OCI-LY7 (cell line): ENCODE results near the gene PVALEF. TPM values are rescaled to one million over a fixed set of nuclear protein-coding genes. Genes with fewer than 3 reads are reported as not detected.

Experiments used
- BruUV-seq: library from RNA; stranded (reverse); fragments of 400-500 nt; replicated peaks from 2 replicates; lab custom pipeline; 2021; lab: Mats Ljungman, UMichigan
- CTCF ChIA-PET: fragments of 300-600 bp; sonication (Branson Sonifier 250); formaldehyde crosslinking; loops from one replicate; lab custom pipeline; 2022; ENCODE audit warnings: antibody characterized with exemption; ENCODE audit not compliant: unreplicated experiment; lab: Charles Lee
- POLR2A ChIA-PET: fragments of 300-600 bp; sonication (Branson Sonifier 250); formaldehyde crosslinking; loops from one replicate; lab custom pipeline; 2022; ENCODE audit warnings: antibody characterized with exemption; lab: Charles Lee
- DNase-seq: peaks from one replicate; pipeline ENCODE4 v3.0.0-alpha.2; 2015; ENCODE audit warnings: low spot score
- H2AFZ ChIP-seq: fragments of 200-600 bp; sonication (generic), shearing (Covaris generic); 2 replicates; pipeline ENCODE4 v1.6.1; 2014; ENCODE audit warnings: mild to moderate bottlenecking, antibody characterized with exemption, low read length, moderate library complexity
- H3K27ac ChIP-seq: fragments of 200-600 bp; sonication (generic); 2 replicates; pipeline ENCODE4 v1.5.1; 2014; ENCODE audit warnings: mixed run types, low read depth, mild to moderate bottlenecking, moderate library complexity, low read length, inconsistent platforms; ENCODE audit not compliant: poor library complexity, severe bottlenecking
- H3K36me3 ChIP-seq: fragments of 200-600 bp; sonication (generic); 2 replicates; pipeline ENCODE4 v1.6.1; 2014; ENCODE audit warnings: mild to moderate bottlenecking, antibody characterized with exemption, low read length, moderate library complexity, mixed read lengths; ENCODE audit not compliant: insufficient read depth
- H3K4me1 ChIP-seq: fragments of 200-600 bp; sonication (generic); 2 replicates; pipeline ENCODE4 v1.5.1; 2014; ENCODE audit warnings: mild to moderate bottlenecking, low read length; ENCODE audit not compliant: insufficient read depth, poor library complexity, severe bottlenecking
- H3K4me2 ChIP-seq: fragments of 200-600 bp; sonication (generic); 2 replicates; pipeline ENCODE4 v1.6.1; 2014; ENCODE audit warnings: mild to moderate bottlenecking, low read length
- H3K4me3 ChIP-seq: fragments of 200-600 bp; sonication (generic); 2 replicates; pipeline ENCODE4 v1.5.1; 2014; ENCODE audit warnings: mild to moderate bottlenecking, low read depth, low read length; ENCODE audit not compliant: poor library complexity, severe bottlenecking
- H3K79me2 ChIP-seq: fragments of 200-600 bp; sonication (generic); 2 replicates; pipeline ENCODE4 v1.6.1; 2016; ENCODE audit warnings: low read depth, mild to moderate bottlenecking, low read length, moderate library complexity, mixed read lengths; ENCODE audit not compliant: insufficient read depth
- H3K9me2 ChIP-seq: fragments of 200-600 bp; sonication (generic); 2 replicates; pipeline ENCODE4 v1.6.1; 2016; ENCODE audit warnings: mild to moderate bottlenecking, low read length, mixed read lengths; ENCODE audit not compliant: insufficient read depth
- H3K9me3 ChIP-seq: fragments of 200-600 bp; sonication (generic); 2 replicates; pipeline ENCODE4 v1.6.1; 2014; ENCODE audit warnings: mild to moderate bottlenecking, mixed run types, low read length, mixed read lengths
- H4K20me1 ChIP-seq: fragments of 200-600 bp; sonication (generic); 2 replicates; pipeline ENCODE4 v1.6.1; 2014; ENCODE audit warnings: mild to moderate bottlenecking, antibody characterized with exemption, low read length, moderate library complexity, mixed read lengths; ENCODE audit not compliant: insufficient read depth
- CTCF ChIP-seq: fragments of 200-600 bp; sonication (generic); conservative IDR thresholded peaks from 2 replicates; pipeline ENCODE4 v1.5.1; 2014; ENCODE audit warnings: mild to moderate bottlenecking, antibody characterized with exemption, low read length, moderate library complexity, mixed read lengths
- EZH2phosphoT487 ChIP-seq: fragments of 200-600 bp; sonication (generic); IDR thresholded peaks from 2 replicates; pipeline ENCODE4 v1.6.1; 2018; ENCODE audit warnings: low read depth, borderline replicate concordance, mild to moderate bottlenecking, mixed run types, antibody characterized with exemption, low read length, moderate library complexity, mixed read lengths
- intact Hi-C: fragments of 100-400 bp; cut with micrococcal nuclease; formaldehyde crosslinking; loops from one replicate; pipeline ENCODE4 v1.10.0; 2022; ENCODE audit not compliant: unreplicated experiment
- total RNA-seq, 2 experiments: library from RNA; depleted of rRNA in 1 of 2; stranded (reverse); fragments of >200 nt in 1 of 2; shearing (Covaris generic) in 1 of 2; gene quantifications; 2 replicates each; pipeline ENCODE4 v1.2.3, GENCODE V29; 2014 to 2022

The PVALEF gene
- total RNA-seq, 2 experiments from 2014 or later, result not detected

GRCh38 chr17:81150377-81151077 is 14.8 kb upstream of the PVALEF start:
- BruUV-seq, result no TSS peak
- Histone ChIP-seq H3K4me1 (no peaks in the 10 kb centered on the region), H3K27ac (no peak overlapping the region), H3K4me2 (no peak overlapping the region), H3K9me2 (no peaks in the 10 kb centered on the region), H3K9me3 (no peaks in the 10 kb centered on the region), H2AFZ (no peak overlapping the region), H4K20me1 (no peaks in the 10 kb centered on the region), H3K79me2 (no peaks in the 10 kb centered on the region), H3K36me3 (no peaks in the 10 kb centered on the region), H3K4me3 (no peak overlapping the region)
- ChIA-PET CTCF (no interaction called here), POLR2A (no interaction called here)
- no peak for TF ChIP-seq EZH2phosphoT487
- no peak for TF ChIP-seq CTCF
- DNase-seq, result no peak
- intact Hi-C loops, result no loop called here

- H3K27ac ChIP-seq, result no peak overlapping the region
- H3K4me2 ChIP-seq, result no peak overlapping the region
- BruUV-seq, result no TSS peak
- H2AFZ ChIP-seq, result no peak overlapping the region
- H4K20me1 ChIP-seq, result no peaks in the 10 kb centered on the region
- no peaks in the 10 kb centered on the region for H3K9me3 ChIP-seq
- ChIA-PET POLR2A (no interaction called here), CTCF (no interaction called here)
- H3K4me1 ChIP-seq, result no peaks in the 10 kb centered on the region
- H3K9me2 ChIP-seq, result no peaks in the 10 kb centered on the region
- TF ChIP-seq EZH2phosphoT487 (no peak), CTCF (no peak)
- H3K79me2 ChIP-seq, result no peaks in the 10 kb centered on the region
- no peak for DNase-seq
- intact Hi-C loops, result no loop called here
- H3K36me3 ChIP-seq, result no peaks in the 10 kb centered on the region
- H3K4me3 ChIP-seq, result no peak overlapping the region
These were observed 14.0 kb upstream of the PVALEF start for GRCh38 chr17:81151278-81151677.

GRCh38 chr17:81152288-81152828 is 12.9 kb upstream of the PVALEF start:
- H3K4me1 ChIP-seq, result no peaks in the 10 kb centered on the region
- H2AFZ ChIP-seq, result no peak overlapping the region
- no peak overlapping the region for H3K4me2 ChIP-seq
- no peak overlapping the region for H3K27ac ChIP-seq
- H4K20me1 ChIP-seq, result no peaks in the 10 kb centered on the region
- intact Hi-C loops, result no loop called here
- no peak for DNase-seq
- H3K79me2 ChIP-seq, result no peaks in the 10 kb centered on the region
- ChIA-PET CTCF (no interaction called here), POLR2A (interaction anchor here (0.6 kb wide), 1 partner anchor 812 kb away, joined by 3 read pairs; no protein-coding TSS in a partner anchor)
- no peaks in the 10 kb centered on the region for H3K9me2 ChIP-seq
- H3K9me3 ChIP-seq, result no peaks in the 10 kb centered on the region
- H3K36me3 ChIP-seq, result no peaks in the 10 kb centered on the region
- TF ChIP-seq CTCF (no peak), EZH2phosphoT487 (no peak)
- BruUV-seq, result no TSS peak
- H3K4me3 ChIP-seq, result no peak overlapping the region
